Measurements from ENCODE around the gene NRXN3. TPM values are rescaled to one million over a fixed set of nuclear protein-coding genes. Genes with fewer than 3 reads are reported as not detected.

The NRXN3 gene
- total RNA-seq, 2 experiments from 2014 or later, result not detected

- CTCF ChIA-PET, result no interaction called here
- POLR2A ChIA-PET, result no interaction called here
- intact Hi-C loops (cut with micrococcal nuclease), result no loop called here
- no peak for DNase-seq
- Mint-ChIP-seq H3K4me1 (ENCODE audit: low read depth) (no peaks in the 10 kb centered on the region), H3K4me3 (no peak overlapping the region), H3K9me3 (peaks cover 5% of the 10 kb centered on the region), H3K27ac (no peak overlapping the region), H3K27me3 (no peaks in the 10 kb centered on the region), H3K36me3 (no peaks in the 10 kb centered on the region)
Measured at GRCh38 chr14:79383475-79383874, 1213.3 kb downstream of the NRXN3 start.

GRCh38 chr14:79395061-79395460 is 1224.9 kb downstream of the NRXN3 start:
- Mint-ChIP-seq H3K27me3 (no peaks in the 10 kb centered on the region), H3K36me3 (no peaks in the 10 kb centered on the region), H3K9me3 (peaks cover 9% of the 10 kb centered on the region), H3K4me1 (ENCODE audit: low read depth) (no peaks in the 10 kb centered on the region), H3K27ac (no peak overlapping the region), H3K4me3 (no peak overlapping the region)
- CTCF ChIA-PET, result no interaction called here
- intact Hi-C loops (cut with micrococcal nuclease), result no loop called here
- POLR2A ChIA-PET, result no interaction called here
- DNase-seq, result no peak

- no peak for DNase-seq
- H3K4me1 Mint-ChIP-seq (ENCODE audit: low read depth), result no peaks in the 10 kb centered on the region
- H3K27ac Mint-ChIP-seq, result no peak overlapping the region
- H3K4me3 Mint-ChIP-seq, result no peak overlapping the region
- no peaks in the 10 kb centered on the region for H3K9me3 Mint-ChIP-seq
- H3K27me3 Mint-ChIP-seq, result no peaks in the 10 kb centered on the region
- H3K36me3 Mint-ChIP-seq, result no peaks in the 10 kb centered on the region
- POLR2A ChIA-PET, result no interaction called here
- intact Hi-C loops (cut with micrococcal nuclease), result no loop called here
- CTCF ChIA-PET, result no interaction called here
Measured at GRCh38 chr14:79404874-79405511, 1234.8 kb downstream of the NRXN3 start.

GRCh38 chr14:79405512-79405910 is 1235.3 kb downstream of the NRXN3 start:
- Mint-ChIP-seq H3K27ac (no peak overlapping the region), H3K9me3 (no peaks in the 10 kb centered on the region), H3K4me3 (no peak overlapping the region), H3K36me3 (no peaks in the 10 kb centered on the region), H3K27me3 (no peaks in the 10 kb centered on the region), H3K4me1 (ENCODE audit: low read depth) (no peaks in the 10 kb centered on the region)
- DNase-seq, result no peak
- intact Hi-C loops (cut with micrococcal nuclease), result no loop called here
- ChIA-PET CTCF (no interaction called here), POLR2A (no interaction called here)

GRCh38 chr14:79407572-79407971 is 1237.4 kb downstream of the NRXN3 start:
- Mint-ChIP-seq H3K36me3 (no peaks in the 10 kb centered on the region), H3K9me3 (no peaks in the 10 kb centered on the region), H3K27ac (no peak overlapping the region), H3K4me1 (ENCODE audit: low read depth) (no peaks in the 10 kb centered on the region), H3K27me3 (no peaks in the 10 kb centered on the region), H3K4me3 (no peak overlapping the region)
- CTCF ChIA-PET, result no interaction called here
- DNase-seq, result no peak
- intact Hi-C loops (cut with micrococcal nuclease), result no loop called here
- POLR2A ChIA-PET, result no interaction called here

GRCh38 chr14:79408696-79409095 is 1238.5 kb downstream of the NRXN3 start:
- Mint-ChIP-seq H3K9me3 (no peaks in the 10 kb centered on the region), H3K4me1 (ENCODE audit: low read depth) (no peaks in the 10 kb centered on the region), H3K27ac (no peak overlapping the region), H3K4me3 (no peak overlapping the region), H3K27me3 (no peaks in the 10 kb centered on the region), H3K36me3 (no peaks in the 10 kb centered on the region)
- DNase-seq, result no peak
- ChIA-PET POLR2A (no interaction called here), CTCF (no interaction called here)
- intact Hi-C loops (cut with micrococcal nuclease), result no loop called here

GRCh38 chr14:79411403-79412174 is 1241.4 kb downstream of the NRXN3 start:
- POLR2A ChIA-PET, result no interaction called here
- CTCF ChIA-PET, result no interaction called here
- Mint-ChIP-seq H3K27ac (no peak overlapping the region), H3K9me3 (peaks cover 3% of the 10 kb centered on the region), H3K4me1 (ENCODE audit: low read depth) (no peaks in the 10 kb centered on the region), H3K36me3 (no peaks in the 10 kb centered on the region), H3K27me3 (no peaks in the 10 kb centered on the region), H3K4me3 (no peak overlapping the region)
- no peak for DNase-seq
- intact Hi-C loops (cut with micrococcal nuclease), result no loop called here

GRCh38 chr14:79412822-79413221 is 1242.6 kb downstream of the NRXN3 start:
- Mint-ChIP-seq H3K4me3 (no peak overlapping the region), H3K9me3 (peaks cover 3% of the 10 kb centered on the region), H3K36me3 (no peaks in the 10 kb centered on the region), H3K27ac (no peak overlapping the region), H3K27me3 (no peaks in the 10 kb centered on the region), H3K4me1 (ENCODE audit: low read depth) (no peaks in the 10 kb centered on the region)
- ChIA-PET POLR2A (no interaction called here), CTCF (no interaction called here)
- intact Hi-C loops (cut with micrococcal nuclease), result no loop called here
- DNase-seq, result no peak

- ChIA-PET POLR2A (no interaction called here), CTCF (no interaction called here)
- intact Hi-C loops (cut with micrococcal nuclease), result no loop called here
- no peak overlapping the region for H3K4me3 Mint-ChIP-seq
- peaks cover 7% of the 10 kb centered on the region for H3K9me3 Mint-ChIP-seq
- no peaks in the 10 kb centered on the region for H3K27me3 Mint-ChIP-seq
- DNase-seq, result no peak
- H3K27ac Mint-ChIP-seq, result no peak overlapping the region
- H3K4me1 Mint-ChIP-seq (ENCODE audit: low read depth), result no peaks in the 10 kb centered on the region
- no peaks in the 10 kb centered on the region for H3K36me3 Mint-ChIP-seq
Measured at GRCh38 chr14:79413734-79414428, 1243.7 kb downstream of the NRXN3 start.

- CTCF ChIA-PET, result no interaction called here
- Mint-ChIP-seq H3K36me3 (no peaks in the 10 kb centered on the region), H3K27ac (no peak overlapping the region), H3K4me3 (no peak overlapping the region), H3K27me3 (no peaks in the 10 kb centered on the region), H3K4me1 (ENCODE audit: low read depth) (no peaks in the 10 kb centered on the region), H3K9me3 (peaks cover 8% of the 10 kb centered on the region)
- intact Hi-C loops (cut with micrococcal nuclease), result no loop called here
- POLR2A ChIA-PET, result no interaction called here
- no peak for DNase-seq
Measured at GRCh38 chr14:79415726-79416125, 1245.6 kb downstream of the NRXN3 start.

GRCh38 chr14:79417961-79418360 is 1247.8 kb downstream of the NRXN3 start:
- intact Hi-C loops (cut with micrococcal nuclease), result no loop called here
- POLR2A ChIA-PET, result no interaction called here
- Mint-ChIP-seq H3K4me1 (ENCODE audit: low read depth) (no peaks in the 10 kb centered on the region), H3K9me3 (peaks cover 8% of the 10 kb centered on the region), H3K27me3 (no peaks in the 10 kb centered on the region), H3K4me3 (no peak overlapping the region), H3K27ac (no peak overlapping the region), H3K36me3 (no peaks in the 10 kb centered on the region)
- CTCF ChIA-PET, result no interaction called here
- no peak for DNase-seq

GRCh38 chr14:79418649-79419415 is 1248.7 kb downstream of the NRXN3 start:
- CTCF ChIA-PET, result no interaction called here
- POLR2A ChIA-PET, result no interaction called here
- DNase-seq, result no peak
- peaks cover 8% of the 10 kb centered on the region for H3K9me3 Mint-ChIP-seq
- no peak overlapping the region for H3K27ac Mint-ChIP-seq
- no peaks in the 10 kb centered on the region for H3K4me1 Mint-ChIP-seq (ENCODE audit: low read depth)
- H3K36me3 Mint-ChIP-seq, result no peaks in the 10 kb centered on the region
- no peaks in the 10 kb centered on the region for H3K27me3 Mint-ChIP-seq
- no peak overlapping the region for H3K4me3 Mint-ChIP-seq
- intact Hi-C loops (cut with micrococcal nuclease), result no loop called here

Data from activated CD4-positive, alpha-beta memory T cell treated with anti-CD3 and anti-CD28 coated beads for 36 hours (primary cell).